Naive thymus-derived CD4-positive, alpha-beta T cell (primary cell): Measurements from ENCODE around the gene DCHS2. TPM values are rescaled to one million over a fixed set of nuclear protein-coding genes. Genes with fewer than 3 reads are reported as not detected.

Experiments used
- ATAC-seq: fragments of 150-1000 bp; cut with Tn5 transposase; 2 replicates; pipeline ENCODE4 v1.10.0; 2021; ENCODE audit warnings: mild to moderate bottlenecking, moderate library complexity
- CTCF ChIA-PET: fragments of 350-600 bp; sonication (Branson Sonifier 250); formaldehyde crosslinking; loops from one replicate; lab custom pipeline; 2021; ENCODE audit warnings: antibody characterized with exemption; lab: Charles Lee
- POLR2A ChIA-PET: fragments of 350-600 bp; sonication (Branson Sonifier 250); formaldehyde crosslinking; loops from one replicate; lab custom pipeline; 2021; ENCODE audit warnings: antibody characterized with exemption, inconsistent platforms; lab: Charles Lee
- DNase-seq, 9 donors: peaks; one replicate each; pipeline versions ENCODE4 v3.0.0 to v3.0.0-alpha.2; 2020 to 2022; ENCODE audit warnings: mixed read lengths in 1 of 9
- H3K27ac ChIP-seq: one replicate; pipeline ENCODE4 v1.7.0; 2013; ENCODE audit warnings: mild to moderate bottlenecking, low read depth, low read length, moderate library complexity
- H3K27me3 ChIP-seq, 2 donors: one replicate each; pipeline ENCODE4 v1.7.0; 2013; ENCODE audit warnings: low read length in 2 of 2, mild to moderate bottlenecking in 2 of 2, moderate library complexity in 2 of 2; ENCODE audit not compliant: control insufficient read depth in 2 of 2, insufficient read depth in 2 of 2
- H3K36me3 ChIP-seq, 3 experiments: 1 replicate in 2 of 3; 2 replicates in 1 of 3; pipeline ENCODE4 v1.7.0; 2013; ENCODE audit warnings: low read length in 3 of 3, mild to moderate bottlenecking in 3 of 3, moderate library complexity in 1 of 3; ENCODE audit not compliant: insufficient read depth in 3 of 3, control insufficient read depth in 2 of 3
- H3K4me1 ChIP-seq, 2 donors: one replicate each; pipeline ENCODE4 v1.7.0; 2013; ENCODE audit warnings: low read length in 2 of 2, mild to moderate bottlenecking in 2 of 2, moderate library complexity in 1 of 2; ENCODE audit not compliant: control insufficient read depth in 2 of 2, insufficient read depth in 2 of 2
- H3K4me3 ChIP-seq: 2 replicates; pipeline ENCODE4 v1.7.0; 2013; ENCODE audit warnings: mild to moderate bottlenecking, low read length
- H3K9me3 ChIP-seq, 3 experiments: 1 replicate in 2 of 3; 2 replicates in 1 of 3; pipeline ENCODE4 v1.7.0; 2013; ENCODE audit warnings: low read length in 3 of 3; ENCODE audit not compliant: control insufficient read depth in 2 of 3
- H3K27ac Mint-ChIP-seq, 9 donors: one replicate each; pipeline ENCODE4 v1.8.0; 2020 to 2022; ENCODE audit warnings: mixed read lengths in 9 of 9, mild to moderate bottlenecking in 8 of 9, moderate library complexity in 5 of 9, inconsistent platforms in 2 of 9
- H3K27me3 Mint-ChIP-seq, 5 donors: one replicate each; pipeline ENCODE4 v1.8.0; 2021 to 2022; ENCODE audit warnings: mixed read lengths in 5 of 5, mild to moderate bottlenecking in 1 of 5
- H3K36me3 Mint-ChIP-seq, 5 donors: one replicate each; pipeline ENCODE4 v1.8.0; 2020 to 2022; ENCODE audit warnings: mixed read lengths in 5 of 5, mild to moderate bottlenecking in 3 of 5, inconsistent platforms in 1 of 5
- H3K4me1 Mint-ChIP-seq, 7 donors: one replicate each; pipeline ENCODE4 v1.8.0; 2020 to 2022; ENCODE audit warnings: mixed read lengths in 7 of 7, mild to moderate bottlenecking in 3 of 7, inconsistent platforms in 1 of 7
- H3K4me3 Mint-ChIP-seq, 10 donors: one replicate each; pipeline ENCODE4 v1.8.0; 2020 to 2022; ENCODE audit warnings: mild to moderate bottlenecking in 10 of 10, mixed read lengths in 10 of 10, moderate library complexity in 6 of 10, inconsistent platforms in 2 of 10
- H3K9me3 Mint-ChIP-seq, 11 donors: one replicate each; pipeline ENCODE4 v1.8.0; 2020 to 2022; ENCODE audit warnings: mixed read lengths in 11 of 11, mild to moderate bottlenecking in 4 of 11, inconsistent platforms in 1 of 11, moderate library complexity in 1 of 11
- intact Hi-C, 2 donors: fragments of 100-400 bp; cut with micrococcal nuclease; formaldehyde crosslinking; loops; one replicate each; pipeline ENCODE4 v1.15.1; 2023
- polyA plus RNA-seq, 2 donors: library from polyadenylated mRNA; unstranded; fragments of 300-500 nt; fragmentation: Illumina TruSeq; gene quantifications; one replicate each; pipeline ENCODE4 v1.2.3, GENCODE V29; 2021
- total RNA-seq, 6 experiments: library from RNA in 5 of 6; stranded (reverse) in 5 of 6; gene quantifications; 1 replicate in 5 of 6; 2 replicates in 1 of 6; pipeline ENCODE4 v1.2.3 and lab custom pipeline; 2021 to 2026

Gene DCHS2
- total and polyA plus RNA-seq, 7 experiments from 2014 or later, result 0.05 to 0.08 TPM; not detected in 5

DNA sequence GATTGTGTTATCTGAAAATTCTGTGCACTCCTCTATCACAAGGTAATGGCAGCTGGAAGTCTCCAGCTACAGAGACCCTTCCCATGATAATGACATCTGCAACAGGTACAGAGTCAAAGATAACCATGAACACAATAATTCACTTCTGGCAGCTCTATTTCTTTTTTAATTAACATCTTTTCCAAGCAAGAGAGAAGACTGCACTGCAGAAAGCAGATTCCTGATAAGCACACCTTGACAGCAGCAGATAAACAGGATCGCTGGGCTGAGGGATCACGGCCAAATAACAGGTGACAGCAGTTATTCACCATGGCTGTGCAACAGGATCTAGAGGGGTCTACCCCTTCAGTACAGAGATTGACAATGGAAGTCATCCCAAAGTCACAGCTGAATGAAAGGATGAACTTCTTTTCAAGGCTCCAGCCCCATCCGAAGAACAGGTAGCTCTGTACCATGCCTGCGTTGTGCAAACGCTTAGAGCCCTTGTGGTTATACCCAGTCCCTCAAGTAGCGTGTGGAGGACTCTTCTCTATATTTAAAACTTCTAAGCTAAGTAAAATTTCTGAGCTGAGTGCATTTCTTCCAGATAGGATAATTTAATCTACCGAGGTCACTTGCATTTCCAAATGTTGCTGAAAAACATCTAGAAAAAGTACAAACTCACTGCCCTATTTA, 66.7 kb downstream of the DCHS2 start:
- DNase-seq, result no peak

DNA sequence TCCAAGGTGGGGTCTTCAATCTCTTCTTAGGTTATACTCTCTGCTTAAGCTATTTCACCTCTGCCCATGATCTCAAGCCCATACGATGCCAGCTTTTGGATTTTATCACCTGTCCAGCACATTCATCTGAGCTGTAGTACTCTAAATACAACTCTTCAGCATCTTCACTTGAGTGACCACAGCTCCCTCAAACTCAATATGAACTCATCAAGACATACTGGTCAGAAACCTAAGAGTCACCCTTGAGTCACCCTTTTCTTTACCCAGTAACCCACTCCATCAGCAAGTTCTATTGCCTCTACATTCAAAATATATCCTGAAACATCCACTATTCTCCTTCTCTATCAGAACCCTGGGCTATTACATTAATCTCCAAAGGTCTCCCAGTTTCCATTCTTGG, 69.4 kb downstream of the DCHS2 start:
- Histone ChIP-seq H3K4me1 (no peaks in the 10 kb centered on the region), H3K27me3 (no peaks in the 10 kb centered on the region), H3K9me3 (no peaks in the 10 kb centered on the region), H3K36me3 (no peaks in the 10 kb centered on the region), H3K4me3 (no peak overlapping the region), H3K27ac (no peak overlapping the region)
- Mint-ChIP-seq H3K36me3 (no peaks in the 10 kb centered on the region), H3K27ac (no peak overlapping the region), H3K4me3 (no peak overlapping the region), H3K9me3 (no peaks in the 10 kb centered on the region), H3K27me3 (peaks cover 15 to 32% (median 29%) of the 10 kb centered on the region in 5 donors), H3K4me1 (peaks cover 0 to 4% (median 3%) of the 10 kb centered on the region in 7 donors)
- ATAC-seq (no peak), DNase-seq (no peak)
- ChIA-PET POLR2A (no interaction called here), CTCF (no interaction called here)
- intact Hi-C loops, result no loop called here

More for the DNA sequence above, 66.7 kb downstream of the DCHS2 start:
- no peaks in the 10 kb centered on the region for H3K27me3 ChIP-seq
- H3K4me1 ChIP-seq, result no peaks in the 10 kb centered on the region
- POLR2A ChIA-PET, result no interaction called here
- Mint-ChIP-seq H3K4me1 (no peaks in the 10 kb centered on the region), H3K27ac (no peak overlapping the region), H3K27me3 (peaks cover 10 to 29% (median 22%) of the 10 kb centered on the region in 5 donors), H3K4me3 (no peak overlapping the region), H3K36me3 (no peaks in the 10 kb centered on the region), H3K9me3 (no peaks in the 10 kb centered on the region)
- H3K9me3 ChIP-seq, result no peaks in the 10 kb centered on the region
- ATAC-seq, result no peak
- no peaks in the 10 kb centered on the region for H3K36me3 ChIP-seq
- no peak overlapping the region for H3K27ac ChIP-seq
- intact Hi-C loops, result no loop called here
- CTCF ChIA-PET, result no interaction called here
- no peak overlapping the region for H3K4me3 ChIP-seq

GRCh38 chr4:154421618-154422017, 70.0 kb downstream of the DCHS2 start:
- Mint-ChIP-seq H3K4me1 (peaks cover 2 to 10% (median 9%) of the 10 kb centered on the region in 7 donors), H3K9me3 (no peaks in the 10 kb centered on the region), H3K36me3 (no peaks in the 10 kb centered on the region), H3K27me3 (peaks cover 19 to 37% (median 32%) of the 10 kb centered on the region in 5 donors), H3K27ac (no peak overlapping the region), H3K4me3 (no peak overlapping the region)
- H3K4me3 ChIP-seq, result no peak overlapping the region
- no peak overlapping the region for H3K27ac ChIP-seq
- no peaks in the 10 kb centered on the region for H3K4me1 ChIP-seq
- ChIA-PET CTCF (interaction anchor here (0.6 kb wide), 1 partner anchor 635 kb away, joined by 3 read pairs; no protein-coding TSS in a partner anchor), POLR2A (no interaction called here)
- intact Hi-C loops, result no loop called here
- no peak for ATAC-seq
- H3K9me3 ChIP-seq, result no peaks in the 10 kb centered on the region
- no peaks in the 10 kb centered on the region for H3K27me3 ChIP-seq
- H3K36me3 ChIP-seq, result no peaks in the 10 kb centered on the region
- DNase-seq, result no peak

DNA sequence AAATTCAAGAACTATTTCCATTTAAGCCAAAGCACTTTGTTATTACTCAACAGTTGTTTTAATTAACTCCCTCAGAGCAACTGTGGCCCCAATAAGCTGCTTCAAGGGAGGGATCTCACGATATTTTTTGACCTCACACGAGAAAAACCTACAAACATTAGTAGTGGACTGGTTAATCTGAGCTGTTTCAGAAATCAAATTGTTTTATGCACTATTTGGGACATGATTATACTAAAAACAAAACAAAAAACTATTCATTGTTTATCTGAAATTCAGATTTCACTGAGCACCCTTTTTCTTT, 74.3 kb downstream of the DCHS2 start:
- Histone ChIP-seq H3K36me3 (no peaks in the 10 kb centered on the region), H3K4me3 (no peak overlapping the region), H3K27ac (no peak overlapping the region), H3K9me3 (no peaks in the 10 kb centered on the region), H3K27me3 (no peaks in the 10 kb centered on the region), H3K4me1 (no peaks in the 10 kb centered on the region)
- POLR2A ChIA-PET, result no interaction called here
- peak overlapping the region in 8 of 10 donors; percentile 31 to 78 (median 71) for H3K4me3 Mint-ChIP-seq
- no peak overlapping the region for H3K27ac Mint-ChIP-seq
- CTCF ChIA-PET, result no interaction called here
- peaks cover 42 to 66% (median 54%) of the 10 kb centered on the region in 5 donors for H3K27me3 Mint-ChIP-seq
- H3K36me3 Mint-ChIP-seq, result no peaks in the 10 kb centered on the region
- H3K4me1 Mint-ChIP-seq, result peaks cover 10 to 25% (median 21%) of the 10 kb centered on the region in 7 donors
- peaks cover 0 to 1% (median 0%) of the 10 kb centered on the region in 11 donors for H3K9me3 Mint-ChIP-seq
- intact Hi-C loops, result no loop called here
- no peak for DNase-seq
- no peak for ATAC-seq

GRCh38 chr4:154416190-154416547, 75.4 kb downstream of the DCHS2 start:
- intact Hi-C loops, result no loop called here
- POLR2A ChIA-PET, result no interaction called here

DNA sequence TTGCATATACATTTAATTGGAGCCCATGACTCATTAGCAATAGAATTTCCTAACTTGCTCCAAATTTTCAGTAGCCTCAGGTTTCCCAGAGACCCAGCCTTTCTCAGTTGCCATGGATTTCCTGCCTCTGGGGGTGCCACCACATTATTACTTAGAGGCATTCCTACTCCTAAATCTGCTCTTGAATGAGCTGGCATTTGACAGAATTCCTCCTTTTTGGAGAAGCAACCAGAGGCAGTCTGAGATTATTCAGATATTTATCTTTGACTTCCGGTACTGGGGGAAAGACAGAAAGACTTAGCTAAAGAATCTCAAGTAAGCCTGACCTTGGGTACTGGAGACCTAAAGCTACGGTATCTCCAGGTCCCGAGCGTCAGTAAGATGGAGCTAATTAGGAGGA, 76.3 kb downstream of the DCHS2 start:
- H3K4me1 Mint-ChIP-seq, result peaks cover 10 to 25% (median 21%) of the 10 kb centered on the region in 7 donors
- CTCF ChIA-PET, result no interaction called here
- Histone ChIP-seq H3K36me3 (no peaks in the 10 kb centered on the region), H3K4me1 (no peaks in the 10 kb centered on the region), H3K4me3 (no peak overlapping the region), H3K27ac (no peak overlapping the region), H3K9me3 (no peaks in the 10 kb centered on the region), H3K27me3 (no peaks in the 10 kb centered on the region)
- no peak for ATAC-seq
- H3K4me3 Mint-ChIP-seq, result peak overlapping the region in 4 of 10 donors; percentile 3 to 73 (median 41)
- peaks cover 0 to 9% (median 7%) of the 10 kb centered on the region in 11 donors for H3K9me3 Mint-ChIP-seq
- peaks cover 42 to 70% (median 60%) of the 10 kb centered on the region in 5 donors for H3K27me3 Mint-ChIP-seq
- POLR2A ChIA-PET, result no interaction called here
- intact Hi-C loops, result no loop called here
- H3K27ac Mint-ChIP-seq, result no peak overlapping the region
- DNase-seq, result no peak
- peaks cover 0 to 4% (median 0%) of the 10 kb centered on the region in 5 donors for H3K36me3 Mint-ChIP-seq

More at GRCh38 chr4:154416190-154416547, 75.4 kb downstream of the DCHS2 start:
- peak overlapping the region; percentile 54 to 78 (median 72) for H3K4me3 Mint-ChIP-seq
- Histone ChIP-seq H3K4me3 (no peak overlapping the region), H3K4me1 (no peaks in the 10 kb centered on the region), H3K9me3 (no peaks in the 10 kb centered on the region), H3K27ac (no peak overlapping the region), H3K36me3 (no peaks in the 10 kb centered on the region), H3K27me3 (no peaks in the 10 kb centered on the region)
- no peak for DNase-seq
- H3K27me3 Mint-ChIP-seq, result peaks cover 38 to 62% (median 53%) of the 10 kb centered on the region in 5 donors
- no peaks in the 10 kb centered on the region for H3K36me3 Mint-ChIP-seq
- no peak overlapping the region for H3K27ac Mint-ChIP-seq
- peaks cover 10 to 25% (median 21%) of the 10 kb centered on the region in 7 donors for H3K4me1 Mint-ChIP-seq
- peaks cover 0 to 1% (median under 1%) of the 10 kb centered on the region in 11 donors for H3K9me3 Mint-ChIP-seq
- no peak for ATAC-seq
- CTCF ChIA-PET, result no interaction called here

GRCh38 chr4:154414796-154415195, 76.8 kb downstream of the DCHS2 start:
- no peaks in the 10 kb centered on the region for H3K36me3 ChIP-seq
- intact Hi-C loops, result no loop called here
- H3K27ac Mint-ChIP-seq, result no peak overlapping the region
- DNase-seq (no peak), ATAC-seq (no peak)
- ChIA-PET POLR2A (no interaction called here), CTCF (no interaction called here)
- H3K4me3 Mint-ChIP-seq, result no peak overlapping the region
- H3K36me3 Mint-ChIP-seq, result peaks cover 0 to 4% (median 0%) of the 10 kb centered on the region in 5 donors
- H3K4me1 ChIP-seq, result no peaks in the 10 kb centered on the region
- no peak overlapping the region for H3K27ac ChIP-seq
- no peaks in the 10 kb centered on the region for H3K9me3 ChIP-seq
- peaks cover 0 to 11% (median 7%) of the 10 kb centered on the region in 11 donors for H3K9me3 Mint-ChIP-seq
- peaks cover 45 to 71% (median 61%) of the 10 kb centered on the region in 5 donors for H3K27me3 Mint-ChIP-seq
- no peaks in the 10 kb centered on the region for H3K27me3 ChIP-seq
- no peak overlapping the region for H3K4me3 ChIP-seq
- H3K4me1 Mint-ChIP-seq, result peaks cover 10 to 25% (median 21%) of the 10 kb centered on the region in 7 donors
